ENCODE measurements around the gene GRK1. TPM values are rescaled to one million over a fixed set of nuclear protein-coding genes. Genes with fewer than 3 reads are reported as not detected.

Gene GRK1
- total and polyA plus RNA-seq, 2 experiments from 2014 or later: not detected

- H3F3A ChIP-seq (ENCODE audit: insufficient read depth): 0 out of 2 replicates have a peak, but pooled peaks cover 5% of the 10 kb centered on the region
- H3K4me1 ChIP-seq (ENCODE audit: insufficient read depth): peaks cover 8% of the 10 kb centered on the region
- DNase-seq: no peak
- peaks cover 8% of the 10 kb centered on the region; the same call in 1 of the 2 replicates for H3K36me3 ChIP-seq (ENCODE audit: low read depth)
- no peak overlapping the region for H3K4me2 ChIP-seq (ENCODE audit: unreplicated experiment)
- in situ Hi-C loops (cut with MboI): no loop called here
- H3K27ac ChIP-seq: no peak overlapping the region
- TF ChIP-seq EZH2phosphoT487 (IDR thresholded peaks at IDR 0.05; ENCODE audit: insufficient read depth, low read depth) (no peak), EZH2 (IDR thresholded peaks at IDR 0.05; ENCODE audit: insufficient read depth, poor library complexity, severe bottlenecking) (no peak)
- H3K4me3 ChIP-seq: no peak overlapping the region
- H3K27me3 ChIP-seq (replicated peaks; ENCODE audit: insufficient read depth): no peaks in the 10 kb centered on the region
- no peak overlapping the region for H2AFZ ChIP-seq
- WGBS, 2 experiments (ENCODE audit: low coverage in 1 of 2, low lambda C conversion rate in 2 of 2, missing lambda C conversion rate in 2 of 2): 99 to 100% methylated on average over 4 to 6 of the region's 6 CpGs
- H3K9ac ChIP-seq: no peak overlapping the region
- H3K79me2 ChIP-seq (ENCODE audit: insufficient read depth): peaks cover 66% of the 10 kb centered on the region
- no peaks in the 10 kb centered on the region for H3K9me2 ChIP-seq (ENCODE audit: insufficient read depth)
- 0 out of 2 replicates have a peak, but pooled peaks cover 2% of the 10 kb centered on the region for H4K20me1 ChIP-seq (ENCODE audit: insufficient read depth)
- no peaks in the 10 kb centered on the region for H3K9me3 ChIP-seq (ENCODE audit: low read depth)
These were observed 36.2 kb upstream of the GRK1 start for GRCh38 chr13:113630804-113631203.

GRCh38 chr13:113631341-113632095 lies 35.5 kb upstream of the GRK1 start:
- TF ChIP-seq EZH2 (IDR thresholded peaks at IDR 0.05; ENCODE audit: insufficient read depth, poor library complexity, severe bottlenecking) (no peak), EZH2phosphoT487 (IDR thresholded peaks at IDR 0.05; ENCODE audit: insufficient read depth, low read depth) (no peak)
- no peaks in the 10 kb centered on the region for H3K9me3 ChIP-seq (ENCODE audit: low read depth)
- H3K79me2 ChIP-seq (ENCODE audit: insufficient read depth): peaks cover 59% of the 10 kb centered on the region
- in situ Hi-C loops (cut with MboI): no loop called here
- DNase-seq: no peak
- peaks cover 1% of the 10 kb centered on the region; the same call in 1 of the 2 replicates for H3K4me1 ChIP-seq (ENCODE audit: insufficient read depth)
- H3F3A ChIP-seq (ENCODE audit: insufficient read depth): 0 out of 2 replicates have a peak, but pooled peaks cover 2% of the 10 kb centered on the region
- WGBS, 2 experiments (ENCODE audit: low coverage in 1 of 2, low lambda C conversion rate in 2 of 2, missing lambda C conversion rate in 2 of 2): 93 to 94% methylated on average over 40 to 42 of the region's 42 CpGs
- no peaks in the 10 kb centered on the region for H3K27me3 ChIP-seq (replicated peaks; ENCODE audit: insufficient read depth)
- H2AFZ ChIP-seq: no peak overlapping the region
- no peak overlapping the region for H3K4me2 ChIP-seq (ENCODE audit: unreplicated experiment)
- no peak overlapping the region for H3K27ac ChIP-seq
- H3K9me2 ChIP-seq (ENCODE audit: insufficient read depth): no peaks in the 10 kb centered on the region
- H3K36me3 ChIP-seq (ENCODE audit: low read depth): peaks cover 8% of the 10 kb centered on the region; the same call in 1 of the 2 replicates
- H4K20me1 ChIP-seq (ENCODE audit: insufficient read depth): no peaks in the 10 kb centered on the region
- no peak overlapping the region for H3K4me3 ChIP-seq
- no peak overlapping the region for H3K9ac ChIP-seq

GRCh38 chr13:113632706-113633484 lies 34.1 kb upstream of the GRK1 start:
- 96% methylated on average over 36 to 38 of the region's 38 CpGs for WGBS, 2 experiments (ENCODE audit: low coverage in 1 of 2, low lambda C conversion rate in 2 of 2, missing lambda C conversion rate in 2 of 2)
- no peaks in the 10 kb centered on the region for H3F3A ChIP-seq (ENCODE audit: insufficient read depth)
- no peak overlapping the region for H3K27ac ChIP-seq
- H3K4me2 ChIP-seq (ENCODE audit: unreplicated experiment): no peak overlapping the region
- in situ Hi-C loops (cut with MboI): no loop called here
- no peak overlapping the region for H3K4me3 ChIP-seq
- no peaks in the 10 kb centered on the region for H3K4me1 ChIP-seq (ENCODE audit: insufficient read depth)
- no peaks in the 10 kb centered on the region for H4K20me1 ChIP-seq (ENCODE audit: insufficient read depth)
- no peaks in the 10 kb centered on the region for H3K9me3 ChIP-seq (ENCODE audit: low read depth)
- H3K27me3 ChIP-seq (replicated peaks; ENCODE audit: insufficient read depth): no peaks in the 10 kb centered on the region
- no peak overlapping the region for H3K9ac ChIP-seq
- H3K36me3 ChIP-seq (ENCODE audit: low read depth): peaks cover 14% of the 10 kb centered on the region; the same call in 1 of the 2 replicates
- no peak overlapping the region for H2AFZ ChIP-seq
- H3K79me2 ChIP-seq (ENCODE audit: insufficient read depth): peaks cover 45% of the 10 kb centered on the region
- TF ChIP-seq EZH2 (IDR thresholded peaks at IDR 0.05; ENCODE audit: insufficient read depth, poor library complexity, severe bottlenecking): no peak
- DNase-seq: no peak
- no peaks in the 10 kb centered on the region for H3K9me2 ChIP-seq (ENCODE audit: insufficient read depth)

- in situ Hi-C loops (cut with MboI): no loop called here
- Histone ChIP-seq H2AFZ (no peak overlapping the region), H3K27ac (no peak overlapping the region), H3K9me3 (ENCODE audit: low read depth) (no peaks in the 10 kb centered on the region), H4K20me1 (ENCODE audit: insufficient read depth) (no peaks in the 10 kb centered on the region), H3K9ac (no peak overlapping the region), H3K4me1 (ENCODE audit: insufficient read depth) (no peaks in the 10 kb centered on the region), H3K9me2 (ENCODE audit: insufficient read depth) (no peaks in the 10 kb centered on the region), H3K4me3 (no peak overlapping the region), H3F3A (ENCODE audit: insufficient read depth) (no peaks in the 10 kb centered on the region), H3K36me3 (ENCODE audit: low read depth) (peaks cover 20% of the 10 kb centered on the region; the same call in 1 of the 2 replicates), H3K27me3 (replicated peaks; ENCODE audit: insufficient read depth) (no peaks in the 10 kb centered on the region), H3K79me2 (ENCODE audit: insufficient read depth) (peaks cover 39% of the 10 kb centered on the region), H3K4me2 (ENCODE audit: unreplicated experiment) (no peak overlapping the region)
- no peak for DNase-seq
- TF ChIP-seq EZH2 (IDR thresholded peaks at IDR 0.05; ENCODE audit: insufficient read depth, poor library complexity, severe bottlenecking) (no peak), EZH2phosphoT487 (IDR thresholded peaks at IDR 0.05; ENCODE audit: insufficient read depth, low read depth) (no peak)
- 95 to 97% methylated on average over 18 of the region's 18 CpGs for whole genome bisulfite sequencing, 2 experiments (ENCODE audit: low coverage in 1 of 2, low lambda C conversion rate in 2 of 2, missing lambda C conversion rate in 2 of 2)
These were observed 33.5 kb upstream of the GRK1 start for GRCh38 chr13:113633485-113633873.
